HepG2 (cell line): ENCODE data around the gene TTC28. TPM values are rescaled to one million over a fixed set of nuclear protein-coding genes. Genes with fewer than 3 reads are reported as not detected.

Source experiments
- ATAC-seq: fragments of 200-7000 bp; cut with Tn5 transposase; 3 replicates; pipeline ENCODE4 v1.9.1; 2020; ENCODE audit warnings: mild to moderate bottlenecking, moderate library complexity
- BruUV-seq: library from RNA; stranded (reverse); fragments of 400-500 nt; replicated peaks from 2 replicates; lab custom pipeline; 2021; lab: Mats Ljungman, UMichigan
- CTCF ChIA-PET: fragments of 300-600 bp; formaldehyde crosslinking; extraction: SDS; loops from one replicate; lab custom pipeline; 2021; ENCODE audit warnings: low total read pairs, inconsistent platforms, low intra/inter-chr PET ratio; lab: Yijun Ruan, JAX
- POLR2A ChIA-PET: fragments of 350-600 bp; sonication (Branson Sonifier 250); formaldehyde crosslinking; loops from one replicate; lab custom pipeline; 2020; ENCODE audit warnings: antibody characterized with exemption, inconsistent platforms; lab: Yijun Ruan, JAX
- DNase-seq: peaks from one replicate; pipeline ENCODE4 v3.0.0-alpha.2; 2015; ENCODE audit warnings: low spot score
- FAIRE-seq: peaks from 3 replicates; lab custom pipeline; 2011; peaks lifted over from hg19 to GRCh38; lab: Jason Lieb, UNC
- H2AFZ ChIP-seq: one replicate; pipeline ENCODE4 v1.6.1; 2011; ENCODE audit warnings: low read length, inconsistent platforms
- H3K27ac ChIP-seq: fragments of 300-600 bp; 3 replicates; pipeline ENCODE4 v1.8.0; 2011; ENCODE audit warnings: mixed run types, mild to moderate bottlenecking, mixed read lengths, low read length, inconsistent platforms; ENCODE audit not compliant: insufficient read depth; ENCODE audit errors: extremely low read length
- H3K27me3 ChIP-seq, 2 experiments: fragments of 200-600 bp in 1 of 2; 2 replicates in 1 of 2; 3 replicates in 1 of 2; pipeline versions ENCODE4 v1.6.0 to v1.8.0; 2011; ENCODE audit warnings: low read length in 2 of 2, mild to moderate bottlenecking in 2 of 2, moderate library complexity in 2 of 2, inconsistent platforms in 1 of 2; ENCODE audit not compliant: insufficient read depth in 2 of 2, control insufficient read depth in 1 of 2
- H3K36me3 ChIP-seq, 2 experiments: fragments of 200-600 bp in 1 of 2; replicated peaks in 1 of 2; 2 replicates in 1 of 2; 3 replicates in 1 of 2; pipeline versions ENCODE4 v1.5.1 to v1.8.0; 2011; ENCODE audit warnings: low read length in 2 of 2, inconsistent platforms in 1 of 2; ENCODE audit not compliant: insufficient read depth in 2 of 2, control insufficient read depth in 1 of 2
- H3K4me1 ChIP-seq: 2 replicates; pipeline ENCODE4 v1.5.1; 2012; ENCODE audit warnings: low read length, inconsistent platforms; ENCODE audit not compliant: insufficient read depth
- H3K4me2 ChIP-seq: 2 replicates; pipeline ENCODE4 v1.6.0; 2011; ENCODE audit warnings: low read depth, low read length, inconsistent platforms
- H3K4me3 ChIP-seq, 3 experiments: fragments of 200-600 bp in 1 of 3; sonication (generic), shearing (Covaris generic) in 1 of 3; replicated peaks in 1 of 3; 2 replicates each; pipeline ENCODE4 v1.5.1; 2011 to 2016; ENCODE audit warnings: low read length in 3 of 3, inconsistent platforms in 2 of 3, low read depth in 2 of 3, mild to moderate bottlenecking in 2 of 3, control low read depth in 1 of 3, mixed read lengths in 1 of 3; ENCODE audit not compliant: insufficient read depth in 1 of 3
- H3K79me2 ChIP-seq: one replicate; pipeline ENCODE4 v1.6.1; 2011; ENCODE audit warnings: low read length, inconsistent platforms; ENCODE audit not compliant: insufficient read depth
- H3K9ac ChIP-seq: 2 replicates; pipeline ENCODE4 v1.6.0; 2011; ENCODE audit warnings: mild to moderate bottlenecking, low read depth, low read length, inconsistent platforms; ENCODE audit not compliant: insufficient read depth
- H3K9me3 ChIP-seq: 2 replicates; pipeline ENCODE4 v1.5.1; 2012; ENCODE audit warnings: mild to moderate bottlenecking, low read length
- H4K20me1 ChIP-seq: 2 replicates; pipeline ENCODE4 v1.6.0; 2011; ENCODE audit warnings: inconsistent platforms, mild to moderate bottlenecking, low read length, moderate library complexity; ENCODE audit not compliant: insufficient read depth
- HNF1A ChIP-seq, 2 experiments: sonication (generic) in 1 of 2; formaldehyde crosslinking in 1 of 2; IDR thresholded peaks; 2 replicates each; pipeline versions ENCODE4 v1.4.0 to v1.6.1; 2016 to 2020; ENCODE audit warnings: borderline replicate concordance in 1 of 2, low read depth in 1 of 2, mild to moderate bottlenecking in 1 of 2, missing genetic modification reagents in 1 of 2
- ISL2 ChIP-seq: sonication (generic); formaldehyde crosslinking; IDR thresholded peaks from 2 replicates; pipeline ENCODE4 v1.5.0; 2020; ENCODE audit warnings: missing genetic modification reagents
- NCOR1 ChIP-seq: fragments of 200-600 bp; sonication (generic); IDR thresholded peaks from 2 replicates; pipeline ENCODE4 v1.7.0; 2017; ENCODE audit warnings: antibody characterized with exemption, low read length, borderline replicate concordance
- PCBP1 ChIP-seq: fragments of 200-400 bp; formaldehyde crosslinking; IDR thresholded peaks from 2 replicates; pipeline ENCODE4 v1.6.1; 2017; ENCODE audit warnings: mild to moderate bottlenecking, low read depth, low read length, borderline replicate concordance
- RFX5 ChIP-seq: IDR thresholded peaks from 2 replicates; pipeline ENCODE4 v1.6.1; 2011; ENCODE audit warnings: low read depth, low read length, improper control_type of control experiment
- YEATS4 ChIP-seq: sonication (generic); formaldehyde crosslinking; IDR thresholded peaks from 2 replicates; pipeline ENCODE4 v1.4.0; 2020; ENCODE audit warnings: missing genetic modification reagents, borderline replicate concordance
- YY1 ChIP-seq: IDR thresholded peaks from 2 replicates; pipeline ENCODE4 v1.6.1; 2011; ENCODE audit warnings: low read length, low read depth, moderate library complexity, mild to moderate bottlenecking; ENCODE audit not compliant: insufficient read depth, insufficient replicate concordance
- ZBTB4 ChIP-seq: sonication (generic); formaldehyde crosslinking; IDR thresholded peaks from 2 replicates; pipeline ENCODE4 v1.4.0; 2020; ENCODE audit warnings: missing genetic modification reagents, mild to moderate bottlenecking, borderline replicate concordance
- WGBS: methylation state at CpG from one replicate; pipeline ENCODE4 v1.1.6; 2017; ENCODE audit warnings: low lambda C conversion rate; 5-methylcytosine and 5-hydroxymethylcytosine counted together
- in situ Hi-C: cut with HindIII; loops from 2 replicates; pipeline ENCODE4 v1.10.0; 2017; ENCODE audit warnings: low pct_unique_long_range_greater_than_20kb; ENCODE audit not compliant: extremely low pct_ligation_motif_present
- intact Hi-C: fragments of 100-400 bp; cut with micrococcal nuclease; formaldehyde crosslinking; loops from one replicate; pipeline ENCODE4 v1.10.0; 2022; ENCODE audit not compliant: unreplicated experiment
- polyA plus RNA-seq, 8 experiments: library from polyadenylated mRNA; depleted of rRNA in 3 of 8; stranded (reverse) in 7 of 8; unstranded in 1 of 8; fragments of >200 nt; fragmentation: Illumina TruSeq in 4 of 8; extraction: Trizol in 4 of 8; gene quantifications; 2 replicates each; pipeline versions ENCODE4 v1.2.1 to v1.2.3, GENCODE V29; 2011 to 2016; ENCODE audit warnings: low read depth in 4 of 8, missing spikeins in 1 of 8, mixed read lengths in 1 of 8; ENCODE audit not compliant: insufficient read depth in 1 of 8
- total RNA-seq, 5 experiments: library from RNA; depleted of rRNA; stranded (reverse); fragments of >200 nt; fragmentation: Illumina TruSeq; extraction: Trizol; gene quantifications; 2 replicates each; pipeline ENCODE4 v1.2.3, GENCODE V29; 2016; ENCODE audit warnings: low read depth in 1 of 5

Gene TTC28
- total and polyA plus RNA-seq, 2 of the 13 experiments (the other 11 are each of a cell fraction or from before 2014, with no cell fraction given): 4.2 to 13.1 TPM

- no peaks in the 10 kb centered on the region for H3K4me1 ChIP-seq
- no peak overlapping the region for H3K9ac ChIP-seq
- H3K27me3 ChIP-seq: no peaks in the 10 kb centered on the region
- no peak overlapping the region for H3K27ac ChIP-seq
- no peak for TF ChIP-seq PCBP1
- TF ChIP-seq NCOR1: no peak
- WGBS: 93% methylated on average over 17 of the region's 18 CpGs
- H3K79me2 ChIP-seq: no peaks in the 10 kb centered on the region
- H3K4me2 ChIP-seq: no peak overlapping the region
- no peaks in the 10 kb centered on the region; the same call in 1 of the 2 replicates for H4K20me1 ChIP-seq
- DNase-seq: no peak
- no peak for ATAC-seq
- H3K36me3 ChIP-seq: peaks cover 1 to 5% of the 10 kb centered on the region in 2 experiments; a peak in 2 of 5 replicates
- no TSS peak for BruUV-seq
- no peak overlapping the region for H3K4me3 ChIP-seq
- in situ Hi-C loops: loop anchor here (25.0 kb wide), 2 partner anchors 602 to 1252 kb away; no protein-coding TSS in a partner anchor
- ChIA-PET CTCF (no interaction called here), POLR2A (no interaction called here)
- no peaks in the 10 kb centered on the region for H3K9me3 ChIP-seq
- H2AFZ ChIP-seq: no peak overlapping the region
- intact Hi-C loops: no loop called here
- no peak for FAIRE-seq
Measured at GRCh38 chr22:28014211-28015045, 665.2 kb downstream of the TTC28 start.

GRCh38 chr22:28013611-28014010 lies 666.0 kb downstream of the TTC28 start:
- Histone ChIP-seq H3K4me1 (no peaks in the 10 kb centered on the region), H3K4me2 (no peak overlapping the region), H4K20me1 (peaks cover 5% of the 10 kb centered on the region), H3K79me2 (no peaks in the 10 kb centered on the region), H3K27me3 (no peaks in the 10 kb centered on the region), H2AFZ (no peak overlapping the region), H3K4me3 (no peak overlapping the region), H3K9ac (no peak overlapping the region), H3K36me3 (peaks cover 1 to 5% of the 10 kb centered on the region in 2 experiments; a peak in 2 of 5 replicates), H3K27ac (no peak overlapping the region), H3K9me3 (no peaks in the 10 kb centered on the region)
- ATAC-seq (no peak), DNase-seq (no peak), FAIRE-seq (no peak)
- no TSS peak for BruUV-seq
- POLR2A ChIA-PET: no interaction called here
- in situ Hi-C loops: loop anchor here (25.0 kb wide), 2 partner anchors 601 to 1251 kb away; no protein-coding TSS in a partner anchor
- WGBS: 89% methylated on average over 5 of the region's 12 CpGs
- CTCF ChIA-PET: no interaction called here
- intact Hi-C loops: no loop called here
- TF ChIP-seq HNF1A (IDR thresholded peaks at IDR 0.05; ENCODE audit: low read depth) (no peak), HNF1A (CRISPR knock-in tag; IDR thresholded peaks at IDR 0.05; ENCODE audit: borderline replicate concordance) (no peak), YY1 (no peak), YEATS4 (CRISPR knock-in tag) (no peak), ISL2 (CRISPR knock-in tag) (no peak), RFX5 (no peak), ZBTB4 (no peak)
